BE2C (cell line): ENCODE results near the gene FOXO1.

Source experiments
- DNase-seq: peaks from one replicate; pipeline ENCODE4 v3.0.0-alpha.2; 2020
- H3K27me3 ChIP-seq: fragments of 250-450 bp; sonication (Bioruptor Pico); 2 replicates; pipeline ENCODE4 v1.5.1; 2020; ENCODE audit warnings: mild to moderate bottlenecking
- H3K36me3 ChIP-seq: fragments of 250-450 bp; sonication (Bioruptor Pico); 2 replicates; pipeline ENCODE4 v1.5.1; 2020; ENCODE audit warnings: mild to moderate bottlenecking
- H3K4me1 ChIP-seq: fragments of 250-450 bp; sonication (Bioruptor Pico); 2 replicates; pipeline ENCODE4 v1.5.1; 2020
- H3K4me3 ChIP-seq: 2 replicates; pipeline ENCODE4 v1.5.1; 2011; ENCODE audit warnings: low read depth, low read length
- H3K9me3 ChIP-seq: fragments of 250-450 bp; sonication (Bioruptor Pico); 2 replicates; pipeline ENCODE4 v1.5.1; 2020
- CTCF ChIP-seq: IDR thresholded peaks from 2 replicates; pipeline ENCODE4 v1.5.1; 2012; ENCODE audit warnings: mild to moderate bottlenecking, low read depth, low read length

The FOXO1 gene

DNA sequence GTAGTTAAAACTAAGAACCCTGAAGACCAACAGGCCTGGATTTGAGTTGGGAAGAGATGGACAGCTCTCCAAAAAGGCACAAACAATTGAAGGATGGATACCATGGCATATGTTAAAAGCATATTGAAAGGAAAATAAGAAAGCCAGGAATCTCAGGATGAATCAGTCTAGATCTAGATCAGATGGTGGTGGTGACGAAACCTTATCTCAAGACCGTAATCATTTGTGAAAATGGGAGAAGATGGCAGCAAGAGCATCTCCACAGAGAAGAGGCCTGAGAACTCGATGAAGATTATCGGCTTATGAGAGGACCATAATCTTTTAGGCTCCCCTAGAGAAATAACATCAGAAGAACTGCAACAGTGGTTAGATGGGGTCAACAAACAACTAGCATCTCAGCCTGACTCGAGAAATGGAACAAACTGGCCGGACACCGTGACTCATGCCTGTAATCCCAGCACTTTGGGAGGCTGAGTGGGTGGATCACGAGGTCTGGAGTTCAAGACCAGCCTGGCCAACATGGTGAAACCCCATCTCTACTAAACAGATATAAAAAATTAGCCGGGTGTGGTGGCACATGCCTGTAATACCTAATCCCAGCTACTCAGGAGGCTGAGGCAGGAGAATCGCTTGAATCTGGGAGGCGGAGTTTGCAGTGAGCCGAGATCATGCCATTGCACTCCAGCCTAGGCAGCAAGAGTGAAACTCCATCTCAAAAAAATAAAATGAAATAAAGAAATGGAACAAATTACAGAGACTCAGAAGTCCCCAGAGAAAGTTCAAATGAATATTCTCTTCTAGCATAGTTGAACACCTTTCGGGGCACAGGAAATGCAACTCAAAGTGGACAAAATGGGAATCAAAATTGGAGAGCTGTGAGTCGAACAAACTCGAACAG is 47.6 kb downstream of the FOXO1 start:
- no peak for DNase-seq
- no peak overlapping the region for H3K4me3 ChIP-seq
- H3K9me3 ChIP-seq: no peaks in the 10 kb centered on the region
- peaks cover 8% of the 10 kb centered on the region; the same call in 1 of the 2 replicates for H3K27me3 ChIP-seq
- TF ChIP-seq CTCF: no peak
- no peaks in the 10 kb centered on the region for H3K4me1 ChIP-seq
- H3K36me3 ChIP-seq: no peaks in the 10 kb centered on the region

DNA sequence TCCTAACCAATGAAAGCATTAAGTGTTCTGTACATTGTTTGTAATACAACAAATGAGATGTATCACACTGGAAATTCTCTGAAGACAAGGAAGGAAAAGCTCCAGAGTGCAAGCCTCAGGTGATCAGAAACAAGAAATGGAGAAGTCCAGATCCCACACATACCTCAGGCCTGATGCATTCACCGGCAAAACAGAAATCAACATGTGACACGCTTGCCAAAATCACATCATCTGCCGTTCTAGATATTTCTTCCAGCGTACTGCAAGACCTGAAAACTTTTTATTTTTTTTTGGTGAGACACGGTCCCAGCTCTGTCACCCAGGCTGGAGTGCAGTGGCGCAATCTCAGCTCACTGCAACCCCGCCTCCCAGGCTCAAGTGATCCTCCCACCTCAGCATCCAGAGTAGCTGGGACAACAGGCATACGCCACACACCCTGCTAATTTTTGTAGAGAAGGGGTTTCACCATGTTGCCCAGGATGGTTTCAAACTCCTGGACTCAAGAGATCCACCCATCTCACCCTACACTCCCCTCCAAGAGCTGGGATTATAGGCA is 48.6 kb downstream of the FOXO1 start:
- H3K4me3 ChIP-seq: no peak overlapping the region

GRCh38 chr13:40615619-40616018 is 50.8 kb downstream of the FOXO1 start:
- H3K4me3 ChIP-seq: no peak overlapping the region
- H3K9me3 ChIP-seq: no peaks in the 10 kb centered on the region
- no peak for TF ChIP-seq CTCF
- no peak for DNase-seq
- H3K27me3 ChIP-seq: peaks cover 12% of the 10 kb centered on the region; the same call in 1 of the 2 replicates
- H3K4me1 ChIP-seq: no peaks in the 10 kb centered on the region
- H3K36me3 ChIP-seq: no peaks in the 10 kb centered on the region

More for the DNA sequence above, 48.6 kb downstream of the FOXO1 start:
- Histone ChIP-seq H3K9me3 (no peaks in the 10 kb centered on the region), H3K27me3 (peaks cover 12% of the 10 kb centered on the region; the same call in 1 of the 2 replicates), H3K36me3 (no peaks in the 10 kb centered on the region), H3K4me1 (no peaks in the 10 kb centered on the region)
- no peak for TF ChIP-seq CTCF
- DNase-seq: no peak

DNA sequence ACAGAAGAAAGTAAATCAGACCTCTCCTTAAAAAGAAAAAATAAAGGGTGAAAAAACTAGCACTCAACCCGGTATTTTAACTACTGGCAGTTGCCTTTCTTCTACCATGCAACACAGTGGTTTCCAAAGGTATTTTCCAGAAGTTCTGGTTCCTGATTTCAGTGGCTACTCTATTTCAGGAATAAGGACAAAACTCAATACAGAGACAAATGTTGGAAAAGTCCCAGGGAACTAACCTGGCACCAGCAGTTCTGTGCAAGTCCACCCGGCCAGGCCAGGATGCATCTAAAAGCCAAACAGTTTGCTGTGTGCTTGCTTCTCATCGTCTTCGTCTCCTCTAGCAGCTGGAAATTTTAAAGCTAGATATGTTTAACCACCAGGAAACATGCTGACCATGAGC is 52.5 kb downstream of the FOXO1 start:
- Histone ChIP-seq H3K27me3 (peaks cover 12% of the 10 kb centered on the region; the same call in 1 of the 2 replicates), H3K36me3 (no peaks in the 10 kb centered on the region), H3K4me3 (no peak overlapping the region), H3K4me1 (no peaks in the 10 kb centered on the region), H3K9me3 (no peaks in the 10 kb centered on the region)
- no peak for TF ChIP-seq CTCF
- DNase-seq: no peak

GRCh38 chr13:40613192-40613818 is 53.1 kb downstream of the FOXO1 start:
- Histone ChIP-seq H3K4me1 (no peaks in the 10 kb centered on the region), H3K9me3 (no peaks in the 10 kb centered on the region), H3K36me3 (no peaks in the 10 kb centered on the region), H3K4me3 (no peak overlapping the region), H3K27me3 (peaks cover 12% of the 10 kb centered on the region; the same call in 1 of the 2 replicates)
- no peak for DNase-seq
- no peak for TF ChIP-seq CTCF
